ENCODE results near the gene UTF1. TPM values are rescaled to one million over a fixed set of nuclear protein-coding genes. Genes with fewer than 3 reads are reported as not detected.

UTF1 gene
- total and polyA plus RNA-seq, 9 of the 15 experiments (the other 6 are each of a cell fraction or from before 2014, with no cell fraction given): 0.35 to 0.46 TPM; not detected in 7

GRCh38 chr10:133257489-133258065 is 27.6 kb downstream of the UTF1 start (continued):
- TF ChIP-seq HLTF (IDR thresholded peaks at IDR 0.05) (no peak), HNRNPK (IDR thresholded peaks at IDR 0.05; ENCODE audit: low read depth, low read length, poor library complexity, severe bottlenecking) (no peak), ATF6 (CRISPR knock-in tag; IDR thresholded peaks at IDR 0.05) (0 out of 2 replicates have a peak, but pooled peaks have one; percentile 38), HDAC1 (IDR thresholded peaks at IDR 0.05) (0 out of 4 replicates have a peak, but pooled peaks of 1 of the 2 experiments have one; percentile 59)

DNA sequence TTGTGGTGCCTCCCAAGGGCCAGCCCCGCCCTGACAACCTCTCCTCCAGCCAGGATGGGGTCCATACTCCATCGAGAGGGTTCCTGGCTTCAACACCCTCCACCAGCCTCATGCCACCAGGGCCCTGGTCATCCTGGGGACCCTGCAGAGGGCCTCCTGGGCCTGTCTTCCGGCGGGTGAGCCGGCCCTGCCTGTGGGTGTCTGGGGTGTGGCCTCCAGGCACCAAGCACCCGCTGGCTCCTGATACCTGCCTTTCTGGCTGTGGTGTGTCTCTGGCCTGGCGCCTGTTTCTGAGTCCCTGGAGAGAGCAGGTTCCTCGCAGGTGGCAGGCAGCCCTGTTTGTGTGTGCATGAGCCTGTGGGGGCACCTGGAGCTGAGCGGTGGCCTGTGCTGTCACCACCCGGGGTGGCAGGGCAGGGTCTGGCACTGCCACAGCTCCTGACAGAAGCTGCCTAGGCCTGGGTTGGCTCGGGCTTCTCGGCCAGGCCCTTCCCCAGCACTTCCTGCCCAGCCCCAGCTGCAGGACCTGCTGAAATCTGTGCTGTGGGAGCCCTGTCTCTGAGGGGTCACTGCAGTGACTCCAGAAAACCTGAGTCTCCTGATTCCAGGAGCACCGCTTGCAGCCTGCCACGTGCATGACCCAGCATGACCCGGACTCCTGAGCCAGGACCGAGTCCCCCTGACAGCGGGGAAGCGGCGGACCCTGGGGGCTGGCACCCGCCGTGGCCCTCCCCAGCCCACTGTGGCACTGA is 28.2 kb downstream of the UTF1 start:
- no peaks in the 10 kb centered on the region for H3K79me2 ChIP-seq (ENCODE audit: control insufficient read depth, insufficient read depth, low read length)
- no peak for ATAC-seq
- no peak for TF ChIP-seq JUNB (CRISPR knock-in tag; conservative IDR thresholded peaks at IDR 0.05)
- no peak for TF ChIP-seq ZNF165 (CRISPR knock-in tag; IDR thresholded peaks at IDR 0.05; ENCODE audit: borderline replicate concordance)
- peak; percentile 8; the same call in 1 of the 2 replicates for TF ChIP-seq ZFX (CRISPR knock-in tag; IDR thresholded peaks at IDR 0.05)
- peak; percentile 17; the same call in 1 of the 2 replicates for TF ChIP-seq ZBTB7A (IDR thresholded peaks at IDR 0.05; ENCODE audit: borderline replicate concordance, control insufficient read depth, low read depth, low read length)
- TF ChIP-seq MYC (IDR thresholded peaks at IDR 0.05; ENCODE audit: low read depth, low read length): no peak
- TF ChIP-seq MYC (CRISPR knock-in tag; IDR thresholded peaks at IDR 0.05; ENCODE audit: borderline replicate concordance, low read depth): no peak
- 0 out of 2 replicates have a peak, but pooled peaks have one; percentile 27 for TF ChIP-seq ZNF175 (CRISPR knock-in tag; IDR thresholded peaks at IDR 0.05; ENCODE audit: low read depth)
- no peak for TF ChIP-seq POU5F1 (IDR thresholded peaks at IDR 0.05; ENCODE audit: borderline replicate concordance, low read depth, low read length, partially characterized antibody)
- no peaks in the 10 kb centered on the region for H3K36me3 ChIP-seq (ENCODE audit: control insufficient read depth, insufficient read depth, low read length)
- H3K9me3 ChIP-seq (replicated peaks; ENCODE audit: control insufficient read depth, insufficient read depth, low read depth, low read length): no peaks in the 10 kb centered on the region
- H3K4me2 ChIP-seq (ENCODE audit: insufficient read depth, low read length): peak overlapping the region; percentile 68; the same call in 1 of the 2 replicates
- CTCF ChIA-PET (ENCODE audit: low intra/inter-chr PET ratio): no interaction called here
- no peak for FAIRE-seq
- H3K4me1 ChIP-seq (replicated peaks in 1 of 2; ENCODE audit: control insufficient read depth in 2 of 2, insufficient read depth in 2 of 2, low read length in 2 of 2): peaks cover 2 to 74% of the 10 kb centered on the region in 2 experiments; a peak in 3 of 5 replicates
- no peak overlapping the region for H3K27ac ChIP-seq (ENCODE audit: extremely low read depth, low read depth, low read length)
- peak overlapping the region; percentile 8 to 88; a peak in 3 of 4 replicates for H3K9ac ChIP-seq (ENCODE audit: insufficient read depth in 1 of 2, low read depth in 2 of 2, low read length in 2 of 2)
- POLR2A ChIA-PET: interaction anchor here (0.6 to 4.6 kb wide), 5 partner anchors 8 to 331 kb away, joined by 3 to 18 read pairs (median 5); no protein-coding TSS in a partner anchor
- intact Hi-C loops (cut with micrococcal nuclease): no loop called here
- in situ Hi-C loops (cut with MboI): no loop called here
- H3K4me3 ChIP-seq: no peak overlapping the region
- H4K20me1 ChIP-seq (replicated peaks; ENCODE audit: control insufficient read depth, insufficient read depth, low read length): no peaks in the 10 kb centered on the region
- BruUV-seq (replicated peaks): no TSS peak
- 61% methylated on average over 11 of the region's 21 CpGs for WGBS (ENCODE audit: insufficient coverage, low coverage, missing lambda C conversion rate)
- DNase-seq (ENCODE audit: extremely low read depth in 1 of 4, low spot score in 3 of 4): no peak
- no peaks in the 10 kb centered on the region for H3K27me3 ChIP-seq (ENCODE audit: control insufficient read depth in 2 of 2, insufficient read depth in 2 of 2, low read length in 2 of 2)
- H2AFZ ChIP-seq (ENCODE audit: low read depth, low read length): peak overlapping the region; percentile 75
- H3K9me1 ChIP-seq (ENCODE audit: control insufficient read depth, insufficient read depth, low read length): no peaks in the 10 kb centered on the region

All from K562 (cell line).